SU-DHL-6 (cell line): Measurements from ENCODE around the gene ITPR3.

Experiments
- H2AFZ ChIP-seq: fragments of 200-600 bp; sonication (generic); 2 replicates; pipeline ENCODE4 v1.6.1; 2014; ENCODE audit warnings: low read depth, mild to moderate bottlenecking, moderate library complexity, mixed read lengths, antibody characterized with exemption, low read length; ENCODE audit not compliant: severe bottlenecking
- H3F3A ChIP-seq: fragments of 200-600 bp; shearing (Covaris generic); 2 replicates; pipeline ENCODE4 v1.6.0; 2016; ENCODE audit warnings: antibody characterized with exemption, mild to moderate bottlenecking; ENCODE audit not compliant: insufficient read depth
- H3K27ac ChIP-seq: fragments of 200-600 bp; sonication (generic); 2 replicates; pipeline ENCODE4 v1.5.1; 2016; ENCODE audit warnings: low read depth, mild to moderate bottlenecking, low read length, moderate library complexity, mixed read lengths
- H3K27me3 ChIP-seq: fragments of 200-600 bp; sonication (generic), shearing (Covaris generic); 2 replicates; pipeline ENCODE4 v1.6.0; 2014; ENCODE audit warnings: mild to moderate bottlenecking, low read length
- H3K36me3 ChIP-seq: fragments of 200-600 bp; sonication (generic); 2 replicates; pipeline ENCODE4 v1.6.1; 2014; ENCODE audit warnings: mild to moderate bottlenecking, low read length, mixed read lengths
- H3K4me2 ChIP-seq: fragments of 300-600, 200-600 bp; shearing (Covaris generic), sonication (generic); 2 replicates; pipeline ENCODE4 v1.6.0; 2014; ENCODE audit warnings: low read length, low read depth, mild to moderate bottlenecking; ENCODE audit not compliant: poor library complexity, severe bottlenecking
- H3K4me3 ChIP-seq: fragments of 200-600 bp; sonication (generic); 2 replicates; pipeline ENCODE4 v1.5.1; 2014; ENCODE audit warnings: antibody characterized with exemption, low read length, mild to moderate bottlenecking, mixed read lengths; ENCODE audit not compliant: insufficient read depth, poor library complexity, severe bottlenecking
- H3K79me2 ChIP-seq: fragments of 200-600 bp; sonication (generic); 2 replicates; pipeline ENCODE4 v1.6.1; 2014; ENCODE audit warnings: mild to moderate bottlenecking, low read length, moderate library complexity; ENCODE audit not compliant: insufficient read depth
- H3K9ac ChIP-seq: fragments of 200-600 bp; sonication (generic); 2 replicates; pipeline ENCODE4 v1.7.0; 2014; ENCODE audit warnings: mild to moderate bottlenecking, low read length
- H3K9me2 ChIP-seq: fragments of 200-600 bp; sonication (generic); replicated peaks from 2 replicates; pipeline ENCODE4 v1.6.1; 2014; ENCODE audit warnings: low read length; ENCODE audit not compliant: insufficient read depth
- H3K9me3 ChIP-seq: fragments of 200-600 bp; sonication (generic); 2 replicates; pipeline ENCODE4 v1.6.1; 2014; ENCODE audit warnings: low read length, mixed read lengths; ENCODE audit not compliant: insufficient read depth
- H4K20me1 ChIP-seq: fragments of 200-600 bp; sonication (generic); 2 replicates; pipeline ENCODE4 v1.6.1; 2014; ENCODE audit warnings: low read depth, mild to moderate bottlenecking, antibody characterized with exemption, low read length, moderate library complexity, mixed read lengths
- EZH2phosphoT487 ChIP-seq: fragments of 200-600 bp; sonication (generic), shearing (Covaris generic); conservative IDR thresholded peaks from 2 replicates; pipeline ENCODE4 v1.6.1; 2018; ENCODE audit warnings: mild to moderate bottlenecking, antibody characterized with exemption, low read length, moderate library complexity, mixed read lengths
- TF ChIP-seq, protein P1 (sequence below): fragments of 200-600 bp; sonication (generic); IDR thresholded peaks from one replicate; pipeline ENCODE4 v1.5.1; 2017; ENCODE audit warnings: antibody characterized with exemption, mild to moderate bottlenecking, low read length, moderate library complexity; ENCODE audit not compliant: insufficient read depth, poor library complexity, severe bottlenecking

The ITPR3 gene

DNA sequence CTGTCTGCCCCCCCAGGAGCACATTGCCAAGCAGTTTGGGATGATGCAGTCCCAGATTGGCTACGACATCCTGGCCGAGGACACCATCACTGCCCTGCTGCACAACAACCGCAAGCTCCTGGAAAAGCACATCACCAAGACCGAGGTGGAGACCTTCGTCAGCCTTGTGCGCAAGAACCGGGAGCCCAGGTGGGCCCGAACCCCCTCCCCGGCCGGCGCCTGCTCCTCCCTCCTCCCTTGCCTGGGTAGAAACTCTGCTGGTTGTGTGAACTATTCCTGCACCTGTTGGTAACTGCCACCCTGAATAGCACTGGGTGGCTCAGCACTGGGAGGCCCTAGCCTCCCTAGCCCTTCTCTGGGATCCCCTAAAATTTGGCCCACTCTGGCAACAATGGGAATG, 46.7 kb downstream of the ITPR3 start:
- H3F3A ChIP-seq, result no peaks in the 10 kb centered on the region
- no peaks in the 10 kb centered on the region for H3K27me3 ChIP-seq
- H3K4me3 ChIP-seq, result no peak overlapping the region
- H3K9me2 ChIP-seq, result no peaks in the 10 kb centered on the region
- peaks cover 5% of the 10 kb centered on the region; the same call in 1 of the 2 replicates for H3K36me3 ChIP-seq
- TF ChIP-seq, protein P1, sequence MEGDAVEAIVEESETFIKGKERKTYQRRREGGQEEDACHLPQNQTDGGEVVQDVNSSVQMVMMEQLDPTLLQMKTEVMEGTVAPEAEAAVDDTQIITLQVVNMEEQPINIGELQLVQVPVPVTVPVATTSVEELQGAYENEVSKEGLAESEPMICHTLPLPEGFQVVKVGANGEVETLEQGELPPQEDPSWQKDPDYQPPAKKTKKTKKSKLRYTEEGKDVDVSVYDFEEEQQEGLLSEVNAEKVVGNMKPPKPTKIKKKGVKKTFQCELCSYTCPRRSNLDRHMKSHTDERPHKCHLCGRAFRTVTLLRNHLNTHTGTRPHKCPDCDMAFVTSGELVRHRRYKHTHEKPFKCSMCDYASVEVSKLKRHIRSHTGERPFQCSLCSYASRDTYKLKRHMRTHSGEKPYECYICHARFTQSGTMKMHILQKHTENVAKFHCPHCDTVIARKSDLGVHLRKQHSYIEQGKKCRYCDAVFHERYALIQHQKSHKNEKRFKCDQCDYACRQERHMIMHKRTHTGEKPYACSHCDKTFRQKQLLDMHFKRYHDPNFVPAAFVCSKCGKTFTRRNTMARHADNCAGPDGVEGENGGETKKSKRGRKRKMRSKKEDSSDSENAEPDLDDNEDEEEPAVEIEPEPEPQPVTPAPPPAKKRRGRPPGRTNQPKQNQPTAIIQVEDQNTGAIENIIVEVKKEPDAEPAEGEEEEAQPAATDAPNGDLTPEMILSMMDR, result no peak
- no peak for TF ChIP-seq EZH2phosphoT487
- no peaks in the 10 kb centered on the region for H3K9me3 ChIP-seq
- H3K27ac ChIP-seq, result no peak overlapping the region
- H3K9ac ChIP-seq, result no peak overlapping the region
- no peak overlapping the region for H3K4me2 ChIP-seq
- no peaks in the 10 kb centered on the region for H4K20me1 ChIP-seq
- no peak overlapping the region for H2AFZ ChIP-seq
- H3K79me2 ChIP-seq, result no peaks in the 10 kb centered on the region

DNA sequence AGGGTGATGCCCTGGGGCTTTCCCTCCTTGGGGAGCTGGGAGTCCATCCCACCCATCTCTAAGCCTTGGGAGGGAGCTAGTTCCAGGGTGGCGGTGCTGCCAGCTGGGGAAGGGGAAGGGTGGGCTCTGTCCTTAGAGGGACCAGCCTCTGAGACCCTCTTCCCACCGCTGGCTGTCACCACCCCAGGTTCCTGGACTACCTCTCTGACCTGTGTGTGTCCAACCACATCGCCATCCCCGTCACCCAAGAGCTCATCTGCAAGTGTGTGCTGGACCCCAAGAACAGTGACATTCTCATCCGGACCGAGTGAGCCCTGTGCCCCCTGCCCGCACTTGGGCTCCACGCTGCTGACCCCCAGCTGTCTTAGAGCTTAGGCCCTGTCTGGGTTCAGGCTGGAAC, 47.2 kb downstream of the ITPR3 start:
- TF ChIP-seq, protein P1, result no peak
- TF ChIP-seq EZH2phosphoT487, result no peak
- Histone ChIP-seq H3K9me3 (no peaks in the 10 kb centered on the region), H3K79me2 (no peaks in the 10 kb centered on the region), H3K4me3 (no peak overlapping the region), H3K9ac (no peak overlapping the region), H3K27me3 (no peaks in the 10 kb centered on the region), H3F3A (no peaks in the 10 kb centered on the region), H3K36me3 (peaks cover 5% of the 10 kb centered on the region; the same call in 1 of the 2 replicates), H3K9me2 (no peaks in the 10 kb centered on the region), H2AFZ (no peak overlapping the region), H4K20me1 (no peaks in the 10 kb centered on the region), H3K4me2 (no peak overlapping the region), H3K27ac (no peak overlapping the region)

DNA sequence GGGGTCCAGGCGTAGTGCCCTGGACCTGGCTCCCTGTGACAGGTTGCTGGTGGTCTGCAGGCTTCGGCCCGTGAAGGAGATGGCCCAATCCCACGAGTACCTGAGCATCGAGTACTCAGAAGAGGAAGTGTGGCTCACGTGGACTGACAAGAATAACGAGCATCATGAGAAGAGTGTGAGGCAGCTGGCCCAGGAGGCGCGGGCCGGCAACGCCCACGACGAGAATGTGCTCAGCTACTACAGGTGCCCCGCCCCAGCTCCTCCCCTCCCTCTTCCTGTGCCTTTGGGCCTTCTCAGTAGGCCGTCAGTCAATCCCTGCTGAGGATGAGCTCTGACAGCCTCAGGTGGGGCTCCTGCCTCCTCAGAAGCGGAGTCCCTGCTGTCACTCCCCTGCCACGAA, 47.8 kb downstream of the ITPR3 start:
- no peak overlapping the region for H3K4me2 ChIP-seq

More for the DNA sequence above, 47.8 kb downstream of the ITPR3 start:
- no peak overlapping the region for H2AFZ ChIP-seq
- TF ChIP-seq, protein P1, result no peak
- TF ChIP-seq EZH2phosphoT487, result no peak
- H3K27ac ChIP-seq, result no peak overlapping the region
- no peaks in the 10 kb centered on the region for H3F3A ChIP-seq
- no peaks in the 10 kb centered on the region for H3K9me3 ChIP-seq
- no peak overlapping the region for H3K9ac ChIP-seq
- no peaks in the 10 kb centered on the region for H3K79me2 ChIP-seq
- peaks cover 7% of the 10 kb centered on the region; the same call in 1 of the 2 replicates for H3K36me3 ChIP-seq
- H4K20me1 ChIP-seq, result no peaks in the 10 kb centered on the region
- H3K4me3 ChIP-seq, result no peak overlapping the region
- no peaks in the 10 kb centered on the region for H3K27me3 ChIP-seq
- H3K9me2 ChIP-seq, result no peaks in the 10 kb centered on the region
